Measurements from ENCODE around the gene IL21R.
"Not testable (repeated sequence)": the region's sequence is repeated elsewhere in the genome, so short reads cannot be mapped to it uniquely, and the experiment has no call there.

The IL21R gene

DNA sequence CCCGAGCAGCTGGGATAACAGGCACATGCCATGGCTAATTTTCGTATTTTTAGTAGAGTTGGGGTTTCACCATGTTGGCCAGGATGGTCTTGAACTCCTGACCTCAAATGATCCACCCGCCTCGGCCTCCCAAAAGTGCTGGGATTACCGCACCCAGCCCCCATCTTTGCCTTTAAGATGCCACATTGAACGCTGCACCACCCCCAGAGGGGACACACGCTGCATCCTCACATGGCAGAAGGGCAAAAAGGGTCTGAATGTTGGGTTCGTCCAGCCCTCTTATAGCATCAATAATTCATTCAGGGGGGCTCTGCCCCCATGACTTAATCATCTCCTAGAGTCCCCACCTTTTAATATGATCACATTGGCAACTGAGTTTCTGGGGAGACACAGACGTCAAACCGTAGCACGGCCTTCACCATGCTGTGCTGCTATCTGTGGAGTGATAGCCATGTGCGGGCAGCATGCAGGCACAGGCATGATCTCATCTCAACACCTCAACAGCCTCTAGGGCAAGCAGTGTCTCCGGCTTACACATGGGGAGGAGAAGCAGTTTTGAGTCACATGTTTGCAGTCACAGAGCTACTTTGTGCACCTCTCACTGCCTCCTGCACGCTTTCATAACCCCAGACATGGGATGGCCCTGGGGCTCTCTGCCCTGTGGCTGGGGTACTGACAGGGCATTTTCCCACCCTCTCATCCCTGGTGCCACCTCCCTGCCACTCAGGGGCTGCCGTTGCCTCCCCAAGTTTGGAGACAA lies 30.0 kb downstream of the IL21R start:
- WGBS (ENCODE audit: extremely low coverage, insufficient coverage, low lambda C conversion rate), result no CpG with 5 or more reads among the region's 15 CpGs
- no peak overlapping the region for H3K4me2 ChIP-seq (ENCODE audit: low read length)
- H3K27ac ChIP-seq (ENCODE audit: low read depth, low read length), result no peak overlapping the region
- H2BK5ac ChIP-seq (ENCODE audit: low read length), result no peak overlapping the region
- no peak overlapping the region for H2BK15ac ChIP-seq (replicated peaks; ENCODE audit: low read depth)
- no peak overlapping the region for H2AK5ac ChIP-seq (ENCODE audit: low read length)
- H3K4ac ChIP-seq (ENCODE audit: low read depth, low read length), result no peak overlapping the region
- no peak overlapping the region for H4K8ac ChIP-seq (ENCODE audit: low read depth, low read length)
- no peaks in the 10 kb centered on the region for H3K79me2 ChIP-seq (ENCODE audit: control insufficient read depth, insufficient read depth, low read length)
- no peaks in the 10 kb centered on the region for H3K36me3 ChIP-seq (ENCODE audit: control insufficient read depth, insufficient read depth, low read length)
- peak; percentile 50 for DNase-seq
- H3K56ac ChIP-seq (ENCODE audit: low read length), result no peak overlapping the region
- no peak overlapping the region for H3K18ac ChIP-seq (ENCODE audit: low read length)
- no peak overlapping the region for H4K5ac ChIP-seq (ENCODE audit: low read length)
- no peaks in the 10 kb centered on the region for H3K79me1 ChIP-seq (ENCODE audit: low read length)
- no peak overlapping the region for H3K9ac ChIP-seq (ENCODE audit: low read length)
- H3K27me3 ChIP-seq (ENCODE audit: insufficient read depth, low read length, poor library complexity), result no peaks in the 10 kb centered on the region
- no peak overlapping the region for H3K4me3 ChIP-seq (ENCODE audit: low read length)
- H2BK120ac ChIP-seq (ENCODE audit: low read depth, low read length), result no peak overlapping the region
- H3K23ac ChIP-seq (ENCODE audit: low read length), result no peak overlapping the region
- peaks cover 2% of the 10 kb centered on the region for H3K4me1 ChIP-seq (ENCODE audit: control insufficient read depth, low read depth, low read length)

DNA sequence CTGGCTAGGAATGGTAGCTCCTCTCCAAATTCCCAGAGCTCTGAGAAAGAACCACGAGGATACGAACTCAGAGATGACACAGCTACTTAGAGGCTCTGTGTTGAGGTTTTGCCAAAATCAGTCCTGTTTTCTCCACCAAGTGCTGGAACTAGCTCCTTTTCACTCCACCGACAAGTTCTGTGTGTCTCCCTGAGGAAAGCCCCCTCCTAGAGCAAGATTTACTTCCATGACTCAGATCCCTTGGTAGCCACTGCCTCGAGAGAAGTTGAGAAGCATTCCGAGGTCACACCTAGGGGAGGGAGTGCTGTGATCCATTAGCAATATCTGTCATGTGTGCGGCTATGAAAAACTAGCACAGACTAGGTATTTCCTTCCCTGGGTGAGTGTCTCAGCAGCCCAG lies 30.6 kb downstream of the IL21R start:
- Histone ChIP-seq H3K4ac (ENCODE audit: low read depth, low read length) (no peak overlapping the region), H2BK15ac (replicated peaks; ENCODE audit: low read depth) (no peak overlapping the region), H2BK120ac (ENCODE audit: low read depth, low read length) (no peak overlapping the region), H3K4me3 (ENCODE audit: low read length) (no peak overlapping the region), H3K4me1 (ENCODE audit: control insufficient read depth, low read depth, low read length) (peaks cover 2% of the 10 kb centered on the region), H4K5ac (ENCODE audit: low read length) (no peak overlapping the region), H2BK5ac (ENCODE audit: low read length) (no peak overlapping the region), H3K27me3 (ENCODE audit: insufficient read depth, low read length, poor library complexity) (no peaks in the 10 kb centered on the region), H3K23ac (ENCODE audit: low read length) (no peak overlapping the region), H3K79me1 (ENCODE audit: low read length) (no peaks in the 10 kb centered on the region), H3K36me3 (ENCODE audit: control insufficient read depth, insufficient read depth, low read length) (no peaks in the 10 kb centered on the region), H3K18ac (ENCODE audit: low read length) (no peak overlapping the region), H4K8ac (ENCODE audit: low read depth, low read length) (no peak overlapping the region), H3K79me2 (ENCODE audit: control insufficient read depth, insufficient read depth, low read length) (no peaks in the 10 kb centered on the region), H3K9ac (ENCODE audit: low read length) (no peak overlapping the region), H2AK5ac (ENCODE audit: low read length) (no peak overlapping the region), H3K4me2 (ENCODE audit: low read length) (no peak overlapping the region), H3K27ac (ENCODE audit: low read depth, low read length) (no peak overlapping the region), H3K56ac (ENCODE audit: low read length) (no peak overlapping the region)
- no CpG with 5 or more reads among the region's 6 CpGs for WGBS (ENCODE audit: extremely low coverage, insufficient coverage, low lambda C conversion rate)
- peak; percentile 83 for DNase-seq

DNA sequence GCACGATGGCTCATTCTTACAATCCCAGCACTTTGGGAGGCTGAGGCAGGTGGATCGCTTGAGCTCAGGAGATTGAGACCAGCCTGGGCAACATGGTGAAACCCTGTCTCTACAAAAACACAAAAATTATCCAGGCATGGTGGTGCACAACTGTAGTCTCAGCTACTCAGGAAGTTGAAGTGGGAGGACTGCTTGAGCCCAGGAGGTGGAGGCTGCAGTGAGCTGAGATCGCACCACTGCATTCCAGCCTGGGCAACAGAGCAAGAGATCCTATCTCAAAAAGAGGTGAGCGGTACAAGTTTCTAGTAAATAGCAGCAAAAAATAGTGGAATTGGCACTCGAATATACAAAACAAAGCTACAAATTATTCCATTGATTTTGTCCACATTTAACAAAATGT lies 31.2 kb downstream of the IL21R start:
- H3K79me2 ChIP-seq (ENCODE audit: control insufficient read depth, insufficient read depth, low read length); H3K4ac ChIP-seq (ENCODE audit: low read depth, low read length); H3K27ac ChIP-seq (ENCODE audit: low read depth, low read length); H3K4me1 ChIP-seq (ENCODE audit: control insufficient read depth, low read depth, low read length); H3K36me3 ChIP-seq (ENCODE audit: control insufficient read depth, insufficient read depth, low read length); H2BK15ac ChIP-seq (replicated peaks; ENCODE audit: low read depth); H3K9ac ChIP-seq (ENCODE audit: low read length); H3K18ac ChIP-seq (ENCODE audit: low read length); H3K4me2 ChIP-seq (ENCODE audit: low read length); H3K56ac ChIP-seq (ENCODE audit: low read length); H2BK5ac ChIP-seq (ENCODE audit: low read length); H4K8ac ChIP-seq (ENCODE audit: low read depth, low read length); H3K79me1 ChIP-seq (ENCODE audit: low read length); H4K5ac ChIP-seq (ENCODE audit: low read length); H3K27me3 ChIP-seq (ENCODE audit: insufficient read depth, low read length, poor library complexity); DNase-seq; H2AK5ac ChIP-seq (ENCODE audit: low read length); H2BK120ac ChIP-seq (ENCODE audit: low read depth, low read length); H3K4me3 ChIP-seq (ENCODE audit: low read length): not testable (repeated sequence)
- peak overlapping the region; percentile 57 for H3K23ac ChIP-seq (ENCODE audit: low read length)
- no CpG with 5 or more reads among the region's 5 CpGs for WGBS (ENCODE audit: extremely low coverage, insufficient coverage, low lambda C conversion rate)

DNA sequence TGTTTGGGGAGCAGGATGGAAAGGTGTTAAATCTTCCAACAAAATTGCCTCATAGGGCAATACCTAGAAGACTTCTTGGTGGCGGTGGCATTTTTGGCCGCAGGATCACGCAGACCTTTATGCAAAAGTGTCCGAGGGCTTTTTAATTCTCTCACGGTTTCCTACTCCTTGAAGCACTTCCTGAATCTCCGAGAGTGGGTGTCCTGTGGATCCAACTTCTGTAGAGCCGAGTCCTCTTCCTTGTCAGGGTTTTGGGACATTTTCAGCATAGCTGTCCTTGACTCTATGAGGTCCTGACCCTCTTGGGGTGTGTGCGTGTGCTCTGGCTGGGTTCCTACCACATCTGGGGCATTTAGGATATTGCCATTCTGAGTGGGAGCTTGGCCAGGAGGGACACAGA lies 31.7 kb downstream of the IL21R start:
- no peaks in the 10 kb centered on the region for H3K36me3 ChIP-seq (ENCODE audit: control insufficient read depth, insufficient read depth, low read length)
- no peak for DNase-seq
- H2BK5ac ChIP-seq (ENCODE audit: low read length), result no peak overlapping the region
- H3K4me2 ChIP-seq (ENCODE audit: low read length), result no peak overlapping the region
- no peak overlapping the region for H3K4me3 ChIP-seq (ENCODE audit: low read length)
- H3K18ac ChIP-seq (ENCODE audit: low read length), result no peak overlapping the region
- H3K79me1 ChIP-seq (ENCODE audit: low read length), result no peaks in the 10 kb centered on the region
- H3K9ac ChIP-seq (ENCODE audit: low read length), result no peak overlapping the region
- no peak overlapping the region for H3K4ac ChIP-seq (ENCODE audit: low read depth, low read length)
- H2BK15ac ChIP-seq (replicated peaks; ENCODE audit: low read depth), result no peak overlapping the region
- no peak overlapping the region for H3K27ac ChIP-seq (ENCODE audit: low read depth, low read length)
- no peak overlapping the region for H3K23ac ChIP-seq (ENCODE audit: low read length)
- H2AK5ac ChIP-seq (ENCODE audit: low read length), result no peak overlapping the region
- no peak overlapping the region for H4K8ac ChIP-seq (ENCODE audit: low read depth, low read length)
- no peaks in the 10 kb centered on the region for H3K79me2 ChIP-seq (ENCODE audit: control insufficient read depth, insufficient read depth, low read length)
- H3K27me3 ChIP-seq (ENCODE audit: insufficient read depth, low read length, poor library complexity), result no peaks in the 10 kb centered on the region
- no CpG with 5 or more reads among the region's 8 CpGs for WGBS (ENCODE audit: extremely low coverage, insufficient coverage, low lambda C conversion rate)
- no peak overlapping the region for H4K5ac ChIP-seq (ENCODE audit: low read length)
- H3K4me1 ChIP-seq (ENCODE audit: control insufficient read depth, low read depth, low read length), result peaks cover 2% of the 10 kb centered on the region
- H2BK120ac ChIP-seq (ENCODE audit: low read depth, low read length), result no peak overlapping the region
- H3K56ac ChIP-seq (ENCODE audit: low read length), result no peak overlapping the region

DNA sequence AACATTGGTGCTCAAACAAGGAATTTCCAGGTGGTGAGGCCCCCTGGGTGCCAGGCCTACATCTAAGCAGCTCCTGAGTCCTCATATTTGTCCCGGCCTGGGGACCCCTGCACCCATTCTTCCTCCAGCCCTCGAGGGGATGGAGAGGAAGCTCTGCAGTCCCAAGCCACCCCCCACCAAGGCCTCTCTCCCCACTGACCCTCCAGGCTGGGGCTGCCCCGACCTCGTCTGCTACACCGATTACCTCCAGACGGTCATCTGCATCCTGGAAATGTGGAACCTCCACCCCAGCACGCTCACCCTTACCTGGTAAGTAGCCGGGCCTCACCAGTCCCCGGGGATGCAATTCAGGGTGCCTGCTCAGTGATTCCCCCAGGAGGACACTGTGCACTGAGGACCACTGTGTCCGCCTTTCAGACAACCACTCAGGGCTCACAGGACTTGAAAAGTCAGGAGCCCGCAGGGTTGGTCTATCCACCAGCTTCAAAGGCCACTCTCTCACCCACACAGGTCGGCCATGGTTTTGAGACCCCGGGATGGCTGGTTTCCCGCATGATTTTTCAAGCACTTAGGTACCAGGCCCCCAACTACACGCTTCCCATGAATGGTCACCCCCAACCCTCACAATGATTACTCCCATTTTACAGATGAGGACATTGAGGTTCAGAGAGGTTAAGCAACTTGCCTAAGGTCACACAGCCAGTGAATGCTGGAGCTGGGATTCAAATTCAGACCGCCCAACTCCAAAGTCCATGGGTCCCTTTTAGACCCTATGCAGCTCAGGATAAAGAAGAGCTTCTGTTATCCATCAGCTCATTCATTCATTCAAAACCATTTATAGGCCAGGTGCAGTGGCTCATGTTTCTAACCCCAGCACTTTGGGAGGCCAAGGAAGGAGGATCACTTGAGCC lies 32.4 kb downstream of the IL21R start:
- WGBS (ENCODE audit: extremely low coverage, insufficient coverage, low lambda C conversion rate), result no CpG with 5 or more reads among the region's 16 CpGs
- no peaks in the 10 kb centered on the region for H3K79me1 ChIP-seq (ENCODE audit: low read length)
- no peaks in the 10 kb centered on the region for H3K36me3 ChIP-seq (ENCODE audit: control insufficient read depth, insufficient read depth, low read length)
- H3K4me2 ChIP-seq (ENCODE audit: low read length), result no peak overlapping the region
- H2BK120ac ChIP-seq (ENCODE audit: low read depth, low read length), result no peak overlapping the region
- no peaks in the 10 kb centered on the region for H3K27me3 ChIP-seq (ENCODE audit: insufficient read depth, low read length, poor library complexity)
- no peak overlapping the region for H2BK15ac ChIP-seq (replicated peaks; ENCODE audit: low read depth)
- peaks cover 2% of the 10 kb centered on the region for H3K4me1 ChIP-seq (ENCODE audit: control insufficient read depth, low read depth, low read length)
- DNase-seq, result no peak
- H3K18ac ChIP-seq (ENCODE audit: low read length), result no peak overlapping the region
- H3K23ac ChIP-seq (ENCODE audit: low read length), result no peak overlapping the region
- H4K8ac ChIP-seq (ENCODE audit: low read depth, low read length), result no peak overlapping the region
- no peak overlapping the region for H3K9ac ChIP-seq (ENCODE audit: low read length)
- no peak overlapping the region for H3K56ac ChIP-seq (ENCODE audit: low read length)
- H3K4me3 ChIP-seq (ENCODE audit: low read length), result no peak overlapping the region
- H3K27ac ChIP-seq (ENCODE audit: low read depth, low read length), result no peak overlapping the region
- no peak overlapping the region for H4K5ac ChIP-seq (ENCODE audit: low read length)
- H3K4ac ChIP-seq (ENCODE audit: low read depth, low read length), result no peak overlapping the region
- H3K79me2 ChIP-seq (ENCODE audit: control insufficient read depth, insufficient read depth, low read length), result no peaks in the 10 kb centered on the region
- no peak overlapping the region for H2BK5ac ChIP-seq (ENCODE audit: low read length)
- no peak overlapping the region for H2AK5ac ChIP-seq (ENCODE audit: low read length)
